H9 (cell line): ENCODE results near the gene ANK2. TPM values are rescaled to one million over a fixed set of nuclear protein-coding genes. Genes with fewer than 3 reads are reported as not detected.

Experiments
- DNase-seq: peaks from one replicate; pipeline ENCODE4 v3.0.0-alpha.2; 2017
- H2AFZ ChIP-seq: one replicate; pipeline ENCODE4 v1.6.1; 2013; ENCODE audit warnings: mild to moderate bottlenecking, low read length, control low read depth, moderate library complexity
- H2AK5ac ChIP-seq: 2 replicates; pipeline ENCODE4 v1.6.1; 2013; ENCODE audit warnings: low read length, control low read depth, mixed read lengths; ENCODE audit not compliant: insufficient read length
- H2BK120ac ChIP-seq: one replicate; pipeline ENCODE4 v1.6.1; 2013; ENCODE audit warnings: low read depth, mild to moderate bottlenecking, low read length, control low read depth, inconsistent platforms; ENCODE audit not compliant: poor library complexity, severe bottlenecking
- H2BK12ac ChIP-seq: 2 replicates; pipeline ENCODE4 v1.6.1; 2013; ENCODE audit warnings: low read length, control low read depth, mixed read lengths, low read depth; ENCODE audit not compliant: insufficient read length
- H2BK15ac ChIP-seq: 2 replicates; pipeline ENCODE4 v1.6.1; 2013; ENCODE audit warnings: low read depth, low read length, control low read depth
- H2BK20ac ChIP-seq: one replicate; pipeline ENCODE4 v1.6.1; 2013; ENCODE audit warnings: low read depth, mild to moderate bottlenecking, low read length, control low read depth, inconsistent platforms; ENCODE audit not compliant: poor library complexity, severe bottlenecking
- H2BK5ac ChIP-seq: 2 replicates; pipeline ENCODE4 v1.6.1; 2013; ENCODE audit warnings: low read length, control low read depth, mixed read lengths; ENCODE audit not compliant: insufficient read length
- H3K14ac ChIP-seq: 2 replicates; pipeline ENCODE4 v1.6.1; 2013; ENCODE audit warnings: low read length, control low read depth; ENCODE audit not compliant: insufficient read depth
- H3K18ac ChIP-seq: 2 replicates; pipeline ENCODE4 v1.6.1; 2013; ENCODE audit warnings: low read depth, mild to moderate bottlenecking, mixed read lengths, low read length, control low read depth; ENCODE audit not compliant: insufficient read length
- H3K23ac ChIP-seq: 2 replicates; pipeline ENCODE4 v1.6.1; 2013; ENCODE audit warnings: low read length, control low read depth, mixed read lengths, low read depth; ENCODE audit not compliant: insufficient read length
- H3K23me2 ChIP-seq: 2 replicates; pipeline ENCODE4 v1.6.1; 2013; ENCODE audit warnings: low read depth, mild to moderate bottlenecking, mixed read lengths, low read length, control low read depth; ENCODE audit not compliant: insufficient read length, poor library complexity, severe bottlenecking
- H3K27ac ChIP-seq: 2 replicates; pipeline ENCODE4 v1.5.1; 2013; ENCODE audit warnings: low read length, control low read depth, mixed read lengths, low read depth; ENCODE audit not compliant: insufficient read length
- H3K27me3 ChIP-seq: 2 replicates; pipeline ENCODE4 v1.6.1; 2013; ENCODE audit warnings: low read length, control low read depth, inconsistent platforms; ENCODE audit not compliant: insufficient read depth
- H3K4ac ChIP-seq: 2 replicates; pipeline ENCODE4 v1.6.1; 2013; ENCODE audit warnings: low read depth, mild to moderate bottlenecking, control low read depth, inconsistent platforms, low read length, moderate library complexity
- H3K4me1 ChIP-seq: 2 replicates; pipeline ENCODE4 v1.6.1; 2013; ENCODE audit warnings: low read length, control low read depth, inconsistent platforms; ENCODE audit not compliant: insufficient read depth
- H3K4me2 ChIP-seq: 2 replicates; pipeline ENCODE4 v1.6.1; 2013; ENCODE audit warnings: low read length, control low read depth, mixed read lengths; ENCODE audit not compliant: insufficient read length, insufficient read depth
- H3K56ac ChIP-seq: 2 replicates; pipeline ENCODE4 v1.6.1; 2013; ENCODE audit warnings: low read depth, mild to moderate bottlenecking, mixed read lengths, low read length, control low read depth; ENCODE audit not compliant: insufficient read length
- H3K79me1 ChIP-seq: 2 replicates; pipeline ENCODE4 v1.6.1; 2013; ENCODE audit warnings: low read depth, mild to moderate bottlenecking, moderate library complexity, low read length, control low read depth, inconsistent platforms; ENCODE audit not compliant: insufficient read depth, poor library complexity, severe bottlenecking
- H3K79me2 ChIP-seq: 2 replicates; pipeline ENCODE4 v1.6.1; 2013; ENCODE audit warnings: low read length, control low read depth, inconsistent platforms; ENCODE audit not compliant: insufficient read depth
- H3K9ac ChIP-seq: 2 replicates; pipeline ENCODE4 v1.6.1; 2013; ENCODE audit warnings: low read length, control low read depth, mixed read lengths; ENCODE audit not compliant: insufficient read length; ENCODE audit errors: extremely low read depth
- H3K9me3 ChIP-seq: one replicate; pipeline ENCODE4 v1.6.1; 2013; ENCODE audit warnings: low read depth, low read length, inconsistent platforms; ENCODE audit not compliant: control insufficient read depth
- H3T11ph ChIP-seq: one replicate; pipeline ENCODE4 v1.6.1; 2013; ENCODE audit warnings: mild to moderate bottlenecking, low read length, control low read depth, inconsistent platforms
- H4K20me1 ChIP-seq: one replicate; pipeline ENCODE4 v1.6.1; 2013; ENCODE audit not compliant: control insufficient read depth, insufficient read length, insufficient read depth
- H4K5ac ChIP-seq: 2 replicates; pipeline ENCODE4 v1.6.1; 2013; ENCODE audit warnings: low read depth, mild to moderate bottlenecking, mixed read lengths, low read length, control low read depth; ENCODE audit not compliant: insufficient read length
- H4K8ac ChIP-seq: replicated peaks from 2 replicates; pipeline ENCODE4 v1.6.1; 2013; ENCODE audit warnings: low read length, control low read depth, mixed read lengths, low read depth; ENCODE audit not compliant: insufficient read length
- H4K91ac ChIP-seq: 2 replicates; pipeline ENCODE4 v1.6.1; 2013; ENCODE audit warnings: low read depth, mild to moderate bottlenecking, moderate library complexity, mixed read lengths, low read length, control low read depth; ENCODE audit not compliant: insufficient read length
- H3K27ac Mint-ChIP-seq, 3 experiments: 2 replicates in 2 of 3; 3 replicates in 1 of 3; pipeline ENCODE4 v1.8.0; 2020 to 2021; ENCODE audit warnings: mixed read lengths in 3 of 3, mild to moderate bottlenecking in 1 of 3, moderate library complexity in 1 of 3
- H3K27me3 Mint-ChIP-seq: 2 replicates; pipeline ENCODE4 v1.8.0; 2021; ENCODE audit warnings: low read depth, mild to moderate bottlenecking, moderate library complexity, mixed read lengths
- H3K36me3 Mint-ChIP-seq, 3 experiments: 2 replicates in 2 of 3; 3 replicates in 1 of 3; pipeline ENCODE4 v1.8.0; 2020 to 2021; ENCODE audit warnings: low read depth in 3 of 3, mixed read lengths in 3 of 3; ENCODE audit not compliant: insufficient read depth in 1 of 3
- H3K4me1 Mint-ChIP-seq, 2 experiments: 2 replicates each; pipeline ENCODE4 v1.8.0; 2020; ENCODE audit warnings: mixed read lengths in 2 of 2
- H3K4me3 Mint-ChIP-seq, 2 experiments: 2 replicates in 1 of 2; 3 replicates in 1 of 2; pipeline ENCODE4 v1.8.0; 2020 to 2021; ENCODE audit warnings: mild to moderate bottlenecking in 2 of 2, mixed read lengths in 2 of 2, moderate library complexity in 1 of 2
- H3K9me3 Mint-ChIP-seq, 2 experiments: 2 replicates in 1 of 2; 3 replicates in 1 of 2; pipeline ENCODE4 v1.8.0; 2020; ENCODE audit warnings: mild to moderate bottlenecking in 2 of 2, mixed read lengths in 2 of 2, moderate library complexity in 1 of 2
- WGBS: extraction: QIAGEN DNeasy Blood & Tissue Kit; methylation state at CpG from one replicate; pipeline ENCODE4 v1.1.7; 2013; ENCODE audit warnings: missing lambda C conversion rate, low lambda C conversion rate, mixed read lengths; ENCODE audit not compliant: insufficient read length; ENCODE audit errors: extremely low coverage; 5-methylcytosine and 5-hydroxymethylcytosine counted together
- total RNA-seq: library from RNA; stranded (reverse); gene quantifications from 2 replicates; pipeline ENCODE4 v1.2.1, GENCODE V29; 2021
- TF ChIP-seq, protein P1 (sequence below): fragments of 200-600 bp; sonication (generic); conservative IDR thresholded peaks from 3 replicates; pipeline ENCODE4 v1.8.0; 2021; ENCODE audit warnings: antibody characterized with exemption, mild to moderate bottlenecking

ANK2 gene
- total RNA-seq, 1 experiment from 2014 or later = 36.8 TPM

DNA sequence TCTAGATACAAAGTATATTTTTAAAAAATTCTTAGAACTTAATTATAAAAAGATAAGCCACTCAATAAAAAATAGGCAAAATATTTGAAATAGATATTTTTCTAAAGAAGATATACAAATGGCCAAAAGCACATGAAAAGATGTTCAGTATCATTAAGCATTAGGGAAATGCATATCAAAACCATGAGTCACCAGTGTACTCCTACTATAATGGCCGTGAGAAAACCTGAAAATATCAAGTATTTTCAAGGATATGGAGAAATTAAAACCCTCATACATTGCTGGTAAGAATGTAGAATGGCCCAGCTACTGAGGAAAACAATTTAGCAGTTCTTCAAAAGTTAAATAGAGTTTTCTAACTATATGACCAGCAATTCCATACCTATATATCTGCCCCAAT, 374.2 kb downstream of the ANK2 start:
- no peak overlapping the region for H2BK15ac ChIP-seq
- H2BK20ac ChIP-seq = no peak overlapping the region
- Mint-ChIP-seq H3K4me1 (no peaks in the 10 kb centered on the region), H3K27ac (no peak overlapping the region), H3K36me3 (peaks cover 2 to 25% (median 5%) of the 10 kb centered on the region in 3 experiments), H3K4me3 (no peak overlapping the region), H3K9me3 (peaks cover 25 to 26% of the 10 kb centered on the region in 2 experiments), H3K27me3 (no peaks in the 10 kb centered on the region)
- no peak overlapping the region for H4K91ac ChIP-seq
- H3K9me3 ChIP-seq = no peaks in the 10 kb centered on the region
- no peak overlapping the region for H2BK120ac ChIP-seq
- no peak overlapping the region for H4K8ac ChIP-seq
- H3K4ac ChIP-seq = no peak overlapping the region
- no CpG with 5 or more reads among the region's 1 CpG for WGBS
- no peak overlapping the region for H3K18ac ChIP-seq
- H3K79me2 ChIP-seq = no peaks in the 10 kb centered on the region
- no peaks in the 10 kb centered on the region for H3K4me1 ChIP-seq
- H3K56ac ChIP-seq = no peak overlapping the region
- no peak overlapping the region for H3K4me2 ChIP-seq
- no peak for DNase-seq
- no peak overlapping the region for H3K14ac ChIP-seq
- no peak overlapping the region for H3K27ac ChIP-seq
- H2BK5ac ChIP-seq = no peak overlapping the region
- no peaks in the 10 kb centered on the region for H4K20me1 ChIP-seq
- no peak overlapping the region for H2AFZ ChIP-seq
- H3K79me1 ChIP-seq = no peaks in the 10 kb centered on the region
- no peak overlapping the region for H4K5ac ChIP-seq
- no peak overlapping the region for H3T11ph ChIP-seq
- no peaks in the 10 kb centered on the region for H3K27me3 ChIP-seq
- no peak overlapping the region for H2AK5ac ChIP-seq
- H3K23ac ChIP-seq = no peak overlapping the region
- TF ChIP-seq, protein P1, sequence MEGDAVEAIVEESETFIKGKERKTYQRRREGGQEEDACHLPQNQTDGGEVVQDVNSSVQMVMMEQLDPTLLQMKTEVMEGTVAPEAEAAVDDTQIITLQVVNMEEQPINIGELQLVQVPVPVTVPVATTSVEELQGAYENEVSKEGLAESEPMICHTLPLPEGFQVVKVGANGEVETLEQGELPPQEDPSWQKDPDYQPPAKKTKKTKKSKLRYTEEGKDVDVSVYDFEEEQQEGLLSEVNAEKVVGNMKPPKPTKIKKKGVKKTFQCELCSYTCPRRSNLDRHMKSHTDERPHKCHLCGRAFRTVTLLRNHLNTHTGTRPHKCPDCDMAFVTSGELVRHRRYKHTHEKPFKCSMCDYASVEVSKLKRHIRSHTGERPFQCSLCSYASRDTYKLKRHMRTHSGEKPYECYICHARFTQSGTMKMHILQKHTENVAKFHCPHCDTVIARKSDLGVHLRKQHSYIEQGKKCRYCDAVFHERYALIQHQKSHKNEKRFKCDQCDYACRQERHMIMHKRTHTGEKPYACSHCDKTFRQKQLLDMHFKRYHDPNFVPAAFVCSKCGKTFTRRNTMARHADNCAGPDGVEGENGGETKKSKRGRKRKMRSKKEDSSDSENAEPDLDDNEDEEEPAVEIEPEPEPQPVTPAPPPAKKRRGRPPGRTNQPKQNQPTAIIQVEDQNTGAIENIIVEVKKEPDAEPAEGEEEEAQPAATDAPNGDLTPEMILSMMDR = no peak
- no peak overlapping the region for H3K9ac ChIP-seq
- H3K23me2 ChIP-seq = no peaks in the 10 kb centered on the region
- no peak overlapping the region for H2BK12ac ChIP-seq
